GM12892 (cell line): Measurements from ENCODE around the gene OLFM2.

Experiments used
- POLR2AphosphoS5 ChIP-seq: IDR thresholded peaks from 2 replicates; pipeline ENCODE4 v1.6.1; 2011; ENCODE audit warnings: low read depth, low read length, control low read depth
- TAF1 ChIP-seq: IDR thresholded peaks from 2 replicates; pipeline ENCODE4 v1.6.1; 2011; ENCODE audit warnings: low read depth, mild to moderate bottlenecking, control low read depth, low read length, borderline replicate concordance

- TF ChIP-seq TAF1 (no peak), POLR2AphosphoS5 (no peak)
These were observed 5.4 kb upstream of the OLFM2 start for GRCh38 chr19:9941671-9942070.
